Heart left ventricle (tissue), 16 donors: ENCODE measurements around the gene FAM161A. TPM values are rescaled to one million over a fixed set of nuclear protein-coding genes. Genes with fewer than 3 reads are reported as not detected.
"Not testable (repeated sequence)": the region's sequence is repeated elsewhere in the genome, so short reads cannot be mapped to it uniquely, and the experiment has no call there.

Experiments
- ATAC-seq, 4 donors: fragments of 200-7000 bp; cut with Tn5 transposase; one replicate each; pipeline ENCODE4 v1.9.1; 2020 to 2022; ENCODE audit warnings: moderate library complexity in 4 of 4, mild to moderate bottlenecking in 3 of 4, moderate number of reproducible peaks in 1 of 4
- DNase-seq, 5 donors: peaks; one replicate each; pipeline ENCODE4 v3.0.0-alpha.2; 2020
- H3K27ac ChIP-seq, 12 donors: fragments of 200-600 bp; sonication (generic) in 4 of 12; one replicate each; pipeline versions ENCODE4 v1.5.0 to v1.8.0; 2016 to 2022; ENCODE audit warnings: mild to moderate bottlenecking in 2 of 12
- H3K27me3 ChIP-seq, 9 donors: fragments of 200-600 bp; sonication (generic) in 2 of 9; one replicate each; pipeline versions ENCODE4 v1.5.1 to v1.8.0; 2016 to 2022; ENCODE audit warnings: mild to moderate bottlenecking in 3 of 9
- H3K36me3 ChIP-seq, 9 donors: fragments of 200-600 bp; sonication (generic) in 2 of 9; one replicate each; pipeline versions ENCODE4 v1.5.0 to v1.8.0; 2018 to 2022; ENCODE audit warnings: mild to moderate bottlenecking in 2 of 9
- H3K4me1 ChIP-seq, 12 donors: fragments of 200-600 bp; sonication (generic) in 4 of 12; one replicate each; pipeline versions ENCODE4 v1.5.0 to v1.8.0; 2016 to 2022; ENCODE audit warnings: mild to moderate bottlenecking in 3 of 12
- H3K4me3 ChIP-seq, 12 donors: fragments of 200-600 bp; sonication (generic) in 4 of 12; one replicate each; pipeline versions ENCODE4 v1.5.0 to v1.8.0; 2017 to 2022; ENCODE audit warnings: mild to moderate bottlenecking in 9 of 12, moderate library complexity in 4 of 12
- H3K9me3 ChIP-seq, 12 donors: fragments of 200-600 bp; sonication (generic) in 4 of 12; one replicate each; pipeline versions ENCODE4 v1.5.0 to v1.8.0; 2016 to 2022; ENCODE audit warnings: mild to moderate bottlenecking in 1 of 12
- CTCF ChIP-seq, 12 donors: fragments of 200-600 bp; sonication (generic) in 4 of 12; IDR thresholded peaks; one replicate each; pipeline versions ENCODE4 v1.5.0 to v1.8.0; 2018 to 2022; ENCODE audit warnings: antibody characterized with exemption in 12 of 12, mild to moderate bottlenecking in 5 of 12
- POLR2A ChIP-seq, 2 donors: fragments of 450-650 bp; IDR thresholded peaks; one replicate each; pipeline ENCODE4 v1.6.1; 2017; ENCODE audit warnings: antibody characterized with exemption in 2 of 2, mild to moderate bottlenecking in 2 of 2, moderate library complexity in 2 of 2
- WGBS, 4 donors: extraction: QIAGEN DNeasy Blood & Tissue Kit in 2 of 4; methylation state at CpG; one replicate each; pipeline versions ENCODE4 v1.1.5 to v1.1.7; 2013 to 2018; 5-methylcytosine and 5-hydroxymethylcytosine counted together
- intact Hi-C, 10 donors: fragments of 100-400 bp; cut with DNase I; formaldehyde crosslinking; loops; one replicate each; pipeline versions ENCODE4 v1.11.1 to v1.14.2; 2022
- polyA plus RNA-seq, 2 donors: library from polyadenylated mRNA; stranded (reverse); fragments of 200-250 nt; gene quantifications; one replicate each; pipeline ENCODE4 v1.2.3, GENCODE V29; 2013
- total RNA-seq, 9 donors: library from RNA; depleted of rRNA in 2 of 9; stranded (reverse); fragments of >200 nt in 2 of 9; fragmentation: NEBNext Ultra II Directional in 3 of 9; extraction: Animal tissue kit (Norgen Biotek cat#: 25700) in 3 of 9; gene quantifications; one replicate each; pipeline versions ENCODE4 v1.1.0 to v1.2.4, GENCODE V29; 2016 to 2023
- donor health status: ischemic (EF 13 %, LVEDD 7.1; RV severe dilation, severe dysfunction).
- donor health status: healthy with polysubstance abuse.
- donor health status: DM: no; HTN: yes; CAD: no.
- donor health status: DM: no; HTN: no; CAD: no.
- donor health status: ischemic (EF 25% LVEDD 6.9; RV normal size, moderate dysfunction).
- donor health status: ischemic (EF 25% LVEDD 5.7; RV mildly dilated, moderate dysfunction).
- donor health status: healthy.
- donor health status: DM: yes; HTN: yes; CAD: no.
- donor health status: ischemic (EF 35%, LVEDD 5.7; RV mildly dilated, moderate dysfunction).
- donor health status: nonischemic (EF 11% LVEDD 7.7; RV severe dilation, severe dysfunction).
- donor health status: DM: yes; HTN: yes; CAD: no.
- donor health status: PGD.
- donor health status: ischemic (EF 29% LVEDD 5.4; RV normal size, mild dysfunction).
- donor health status: nonischemic (EF 23%, LVEDD 6.1; RV moderate dilation, normal function).

FAM161A gene
- total and polyA plus RNA-seq, 11 donors: 0.56 to 4.4 (median 2.3) TPM

GRCh38 chr2:61807036-61807757 lies 46.7 kb downstream of the FAM161A start:
- Histone ChIP-seq H3K27ac (no peak overlapping the region), H3K27me3 (peaks cover 0 to 2% (median 0%) of the 10 kb centered on the region in 9 donors), H3K4me3 (no peak overlapping the region), H3K9me3 (no peaks in the 10 kb centered on the region), H3K36me3 (no peaks in the 10 kb centered on the region), H3K4me1 (no peaks in the 10 kb centered on the region)
- TF ChIP-seq POLR2A (IDR thresholded peaks at IDR 0.05): no peak
- no peak for TF ChIP-seq CTCF (IDR thresholded peaks at IDR 0.05)
- no peak for ATAC-seq
- 83 to 89% (median 86%) methylated on average over 3 of the region's 3 CpGs for WGBS, 4 donors
- no peak for DNase-seq
- intact Hi-C loops: no loop called here

GRCh38 chr2:61802548-61802947 lies 51.3 kb downstream of the FAM161A start:
- Histone ChIP-seq H3K27me3 (peaks cover 0 to 2% (median 0%) of the 10 kb centered on the region in 9 donors), H3K36me3 (no peaks in the 10 kb centered on the region), H3K9me3 (peaks cover 0 to 6% (median 0%) of the 10 kb centered on the region in 12 donors), H3K27ac (no peak overlapping the region), H3K4me1 (no peaks in the 10 kb centered on the region), H3K4me3 (no peak overlapping the region)
- no peak for ATAC-seq
- DNase-seq: no peak
- intact Hi-C loops: no loop called here
- no peak for TF ChIP-seq CTCF (IDR thresholded peaks at IDR 0.05)
- TF ChIP-seq POLR2A (IDR thresholded peaks at IDR 0.05): no peak
- 80 to 84% (median 80%) methylated on average over 4 of the region's 4 CpGs for WGBS, 4 donors

- H3K4me1 ChIP-seq: no peaks in the 10 kb centered on the region
- DNase-seq: no peak
- peaks cover 0 to 2% (median 0%) of the 10 kb centered on the region in 9 donors for H3K27me3 ChIP-seq
- peaks cover 0 to 6% (median 0%) of the 10 kb centered on the region in 12 donors for H3K9me3 ChIP-seq
- H3K27ac ChIP-seq: no peak overlapping the region
- WGBS, 4 donors: 83 to 87% (median 86%) methylated on average over 6 of the region's 6 CpGs
- TF ChIP-seq POLR2A (IDR thresholded peaks at IDR 0.05) (no peak), CTCF (IDR thresholded peaks at IDR 0.05) (no peak)
- no peak for ATAC-seq
- intact Hi-C loops: loop anchor here in 1 of 10 donors (10.0 kb wide), 1 partner anchor 264 kb away; the partner anchor contains the start of gene XPO1
- no peaks in the 10 kb centered on the region for H3K36me3 ChIP-seq
- no peak overlapping the region for H3K4me3 ChIP-seq
These were observed 54.8 kb downstream of the FAM161A start for GRCh38 chr2:61799099-61799498.

DNA sequence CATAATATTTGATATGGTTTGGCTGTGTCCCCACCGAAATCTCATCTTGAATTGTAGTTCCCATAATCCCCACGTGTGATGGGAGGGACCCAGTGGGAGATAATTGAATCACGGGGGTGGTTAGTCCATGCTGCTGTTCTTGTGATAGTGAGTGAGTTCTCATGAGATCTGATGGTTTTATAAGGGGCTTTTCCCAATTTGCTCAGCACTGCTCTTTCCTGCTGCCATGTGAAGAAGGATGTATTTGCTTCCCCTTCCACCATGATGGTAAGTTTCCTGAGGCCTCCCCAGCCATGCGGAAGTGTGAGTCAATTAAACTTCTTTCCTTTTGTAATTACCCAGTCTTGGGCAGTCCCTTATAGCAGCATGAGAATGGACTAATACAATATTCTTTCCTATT lies 56.4 kb downstream of the FAM161A start:
- intact Hi-C loops: loop anchor here in 1 of 10 donors (10.0 kb wide), 1 partner anchor 263 kb away; the partner anchor contains the start of gene XPO1
- H3K4me3 ChIP-seq, H3K27me3 ChIP-seq, DNase-seq, H3K9me3 ChIP-seq, H3K27ac ChIP-seq, H3K4me1 ChIP-seq, ATAC-seq, H3K36me3 ChIP-seq: not testable (repeated sequence)
- WGBS, 4 donors: 65 to 72% (median 70%) methylated on average over 4 of the region's 4 CpGs
